ENCODE results near the gene MROH8. TPM values are rescaled to one million over a fixed set of nuclear protein-coding genes. Genes with fewer than 3 reads are reported as not detected.
A peak's percentile ranks its signal among the peaks of the same experiment; 100 is the strongest.

Gene MROH8
- total RNA-seq, 1 experiment from 2014 or later, result 0.50 TPM

- TF ChIP-seq, protein P1, sequence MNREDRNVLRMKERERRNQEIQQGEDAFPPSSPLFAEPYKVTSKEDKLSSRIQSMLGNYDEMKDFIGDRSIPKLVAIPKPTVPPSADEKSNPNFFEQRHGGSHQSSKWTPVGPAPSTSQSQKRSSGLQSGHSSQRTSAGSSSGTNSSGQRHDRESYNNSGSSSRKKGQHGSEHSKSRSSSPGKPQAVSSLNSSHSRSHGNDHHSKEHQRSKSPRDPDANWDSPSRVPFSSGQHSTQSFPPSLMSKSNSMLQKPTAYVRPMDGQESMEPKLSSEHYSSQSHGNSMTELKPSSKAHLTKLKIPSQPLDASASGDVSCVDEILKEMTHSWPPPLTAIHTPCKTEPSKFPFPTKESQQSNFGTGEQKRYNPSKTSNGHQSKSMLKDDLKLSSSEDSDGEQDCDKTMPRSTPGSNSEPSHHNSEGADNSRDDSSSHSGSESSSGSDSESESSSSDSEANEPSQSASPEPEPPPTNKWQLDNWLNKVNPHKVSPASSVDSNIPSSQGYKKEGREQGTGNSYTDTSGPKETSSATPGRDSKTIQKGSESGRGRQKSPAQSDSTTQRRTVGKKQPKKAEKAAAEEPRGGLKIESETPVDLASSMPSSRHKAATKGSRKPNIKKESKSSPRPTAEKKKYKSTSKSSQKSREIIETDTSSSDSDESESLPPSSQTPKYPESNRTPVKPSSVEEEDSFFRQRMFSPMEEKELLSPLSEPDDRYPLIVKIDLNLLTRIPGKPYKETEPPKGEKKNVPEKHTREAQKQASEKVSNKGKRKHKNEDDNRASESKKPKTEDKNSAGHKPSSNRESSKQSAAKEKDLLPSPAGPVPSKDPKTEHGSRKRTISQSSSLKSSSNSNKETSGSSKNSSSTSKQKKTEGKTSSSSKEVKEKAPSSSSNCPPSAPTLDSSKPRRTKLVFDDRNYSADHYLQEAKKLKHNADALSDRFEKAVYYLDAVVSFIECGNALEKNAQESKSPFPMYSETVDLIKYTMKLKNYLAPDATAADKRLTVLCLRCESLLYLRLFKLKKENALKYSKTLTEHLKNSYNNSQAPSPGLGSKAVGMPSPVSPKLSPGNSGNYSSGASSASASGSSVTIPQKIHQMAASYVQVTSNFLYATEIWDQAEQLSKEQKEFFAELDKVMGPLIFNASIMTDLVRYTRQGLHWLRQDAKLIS (CRISPR knock-in tag; IDR thresholded peaks at IDR 0.05; ENCODE audit: borderline replicate concordance), result peak; percentile 77; the same call in 1 of the 2 replicates
- TF ChIP-seq KAT7 (CRISPR knock-in tag; IDR thresholded peaks at IDR 0.05; ENCODE audit: borderline replicate concordance) (no peak), NFYB (CRISPR knock-in tag; conservative IDR thresholded peaks at IDR 0.05; ENCODE audit: low read depth) (no peak), CREB1 (CRISPR knock-in tag; IDR thresholded peaks at IDR 0.05) (no peak), MYBL2 (CRISPR knock-in tag; IDR thresholded peaks at IDR 0.05) (no peak), ZNF671 (CRISPR knock-in tag; IDR thresholded peaks at IDR 0.05) (no peak), ZNF281 (CRISPR knock-in tag; IDR thresholded peaks at IDR 0.05) (no peak; the same call in 1 of the 2 replicates), ZNF416 (CRISPR knock-in tag; IDR thresholded peaks at IDR 0.05) (peak; percentile 78; the same call in 1 of the 2 replicates), SMAD4 (CRISPR knock-in tag; IDR thresholded peaks at IDR 0.05) (no peak), ZNF396 (CRISPR knock-in tag; IDR thresholded peaks at IDR 0.05; ENCODE audit: borderline replicate concordance) (no peak), TEAD1 (CRISPR knock-in tag; IDR thresholded peaks at IDR 0.05) (no peak; the same call in 1 of the 2 replicates), SMAD3 (CRISPR knock-in tag; IDR thresholded peaks at IDR 0.05; ENCODE audit: borderline replicate concordance) (no peak), MXD4 (CRISPR knock-in tag; IDR thresholded peaks at IDR 0.05; ENCODE audit: borderline replicate concordance) (no peak), GRHL2 (CRISPR knock-in tag; IDR thresholded peaks at IDR 0.05; ENCODE audit: insufficient replicate concordance, severe bottlenecking) (no peak), SOX15 (CRISPR knock-in tag; IDR thresholded peaks at IDR 0.05) (no peak), FOXJ3 (CRISPR knock-in tag; IDR thresholded peaks at IDR 0.05; ENCODE audit: borderline replicate concordance) (no peak), ZBTB21 (CRISPR knock-in tag; IDR thresholded peaks at IDR 0.05; ENCODE audit: borderline replicate concordance) (peak; percentile 68; the same call in 1 of the 2 replicates), ZNF423 (CRISPR knock-in tag; IDR thresholded peaks at IDR 0.05) (no peak), E2F5 (CRISPR knock-in tag; IDR thresholded peaks at IDR 0.05) (peak; percentile 100), TEAD4 (CRISPR knock-in tag; IDR thresholded peaks at IDR 0.05) (0 out of 2 replicates have a peak, but pooled peaks have one; percentile 17), FOXK1 (CRISPR knock-in tag; IDR thresholded peaks at IDR 0.05) (peak; percentile 70), IRF1 (CRISPR knock-in tag; IDR thresholded peaks at IDR 0.05) (0 out of 2 replicates have a peak, but pooled peaks have one; percentile 39), EMX1 (CRISPR knock-in tag; IDR thresholded peaks at IDR 0.05) (0 out of 2 replicates have a peak, but pooled peaks have one; percentile 82), ZNF121 (CRISPR knock-in tag; IDR thresholded peaks at IDR 0.05) (no peak)
- TF ChIP-seq, protein P2, sequence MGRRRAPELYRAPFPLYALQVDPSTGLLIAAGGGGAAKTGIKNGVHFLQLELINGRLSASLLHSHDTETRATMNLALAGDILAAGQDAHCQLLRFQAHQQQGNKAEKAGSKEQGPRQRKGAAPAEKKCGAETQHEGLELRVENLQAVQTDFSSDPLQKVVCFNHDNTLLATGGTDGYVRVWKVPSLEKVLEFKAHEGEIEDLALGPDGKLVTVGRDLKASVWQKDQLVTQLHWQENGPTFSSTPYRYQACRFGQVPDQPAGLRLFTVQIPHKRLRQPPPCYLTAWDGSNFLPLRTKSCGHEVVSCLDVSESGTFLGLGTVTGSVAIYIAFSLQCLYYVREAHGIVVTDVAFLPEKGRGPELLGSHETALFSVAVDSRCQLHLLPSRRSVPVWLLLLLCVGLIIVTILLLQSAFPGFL (CRISPR knock-in tag; IDR thresholded peaks at IDR 0.05; ENCODE audit: borderline replicate concordance), result peak; percentile 89; the same call in 1 of the 2 replicates
- TF ChIP-seq, protein P3, sequence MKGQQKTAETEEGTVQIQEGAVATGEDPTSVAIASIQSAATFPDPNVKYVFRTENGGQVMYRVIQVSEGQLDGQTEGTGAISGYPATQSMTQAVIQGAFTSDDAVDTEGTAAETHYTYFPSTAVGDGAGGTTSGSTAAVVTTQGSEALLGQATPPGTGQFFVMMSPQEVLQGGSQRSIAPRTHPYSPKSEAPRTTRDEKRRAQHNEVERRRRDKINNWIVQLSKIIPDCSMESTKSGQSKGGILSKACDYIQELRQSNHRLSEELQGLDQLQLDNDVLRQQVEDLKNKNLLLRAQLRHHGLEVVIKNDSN (CRISPR knock-in tag; IDR thresholded peaks at IDR 0.05), result 0 out of 2 replicates have a peak, but pooled peaks have one; percentile 24
Measured at GRCh38 chr20:37095599-37096414, 83.5 kb downstream of the MROH8 start, which contains the start of gene RBL1 (continued).
